Lower lobe of right lung (tissue), 2 donors: ENCODE results near the gene NRM. TPM values are rescaled to one million over a fixed set of nuclear protein-coding genes. Genes with fewer than 3 reads are reported as not detected.
A peak's percentile ranks its signal among the peaks of the same experiment; 100 is the strongest.

Experiments
- ATAC-seq, 2 donors: fragments of 200-7000 bp; cut with Tn5 transposase; one replicate each; pipeline ENCODE4 v1.9.1; 2020 to 2022; ENCODE audit warnings: mild to moderate bottlenecking in 2 of 2, moderate library complexity in 2 of 2
- DNase-seq: peaks from one replicate; pipeline ENCODE4 v3.0.0-alpha.2; 2020
- H3K27ac ChIP-seq: fragments of 200-600 bp; one replicate; pipeline ENCODE4 v1.8.0; 2022
- H3K27me3 ChIP-seq: fragments of 200-600 bp; one replicate; pipeline ENCODE4 v1.8.0; 2022; ENCODE audit warnings: low read depth
- H3K36me3 ChIP-seq: fragments of 200-600 bp; one replicate; pipeline ENCODE4 v1.8.0; 2022; ENCODE audit warnings: mild to moderate bottlenecking
- H3K4me1 ChIP-seq: fragments of 200-600 bp; one replicate; pipeline ENCODE4 v1.8.0; 2022
- H3K4me3 ChIP-seq: fragments of 200-600 bp; one replicate; pipeline ENCODE4 v1.8.0; 2022; ENCODE audit warnings: mild to moderate bottlenecking
- H3K9me3 ChIP-seq: fragments of 200-600 bp; one replicate; pipeline ENCODE4 v1.8.0; 2022
- CTCF ChIP-seq: fragments of 200-600 bp; IDR thresholded peaks from one replicate; pipeline ENCODE4 v1.8.0; 2022; ENCODE audit warnings: antibody characterized with exemption, mild to moderate bottlenecking
- intact Hi-C: fragments of 100-400 bp; cut with DNase I; formaldehyde crosslinking; loops from one replicate; pipeline ENCODE4 v1.11.0; 2022
- total RNA-seq: library from RNA; stranded (reverse); fragmentation: NEBNext Ultra II Directional; extraction: Animal tissue kit (Norgen Biotek cat#: 25700); gene quantifications from one replicate; pipeline ENCODE4 v1.2.1, GENCODE V29; 2021
- donor health status: DM: no; HTN: yes; CAD: no; lungs with severe emphysema.

The NRM gene
- total RNA-seq, 1 donor from 2014 or later, result 10.0 TPM

- DNase-seq, result peak; percentile 86
- Histone ChIP-seq H3K27ac (no peak overlapping the region), H3K27me3 (no peaks in the 10 kb centered on the region), H3K4me3 (no peak overlapping the region), H3K36me3 (peaks cover 100% of the 10 kb centered on the region), H3K4me1 (peaks cover 13% of the 10 kb centered on the region), H3K9me3 (no peaks in the 10 kb centered on the region)
- peak; percentile 91 to 93 for ATAC-seq
- intact Hi-C loops, result no loop called here
- peak; percentile 66 for TF ChIP-seq CTCF
Measured at GRCh38 chr6:30730601-30731435, 40.0 kb upstream of the NRM start.

GRCh38 chr6:30727920-30728553 is 37.3 kb upstream of the NRM start:
- Histone ChIP-seq H3K4me3 (no peak overlapping the region), H3K4me1 (peaks cover 18% of the 10 kb centered on the region), H3K9me3 (no peaks in the 10 kb centered on the region), H3K36me3 (peaks cover 100% of the 10 kb centered on the region), H3K27ac (peak overlapping the region; percentile 2), H3K27me3 (no peaks in the 10 kb centered on the region)
- ATAC-seq (no peak), DNase-seq (no peak)
- intact Hi-C loops, result no loop called here
- TF ChIP-seq CTCF, result no peak

GRCh38 chr6:30726506-30727413 is 36.0 kb upstream of the NRM start:
- Histone ChIP-seq H3K4me3 (no peak overlapping the region), H3K4me1 (peaks cover 31% of the 10 kb centered on the region), H3K9me3 (no peaks in the 10 kb centered on the region), H3K36me3 (peaks cover 100% of the 10 kb centered on the region), H3K27me3 (no peaks in the 10 kb centered on the region), H3K27ac (peak overlapping the region; percentile 2)
- intact Hi-C loops, result no loop called here
- TF ChIP-seq CTCF, result no peak
- DNase-seq (no peak), ATAC-seq (no peak)

- ATAC-seq, result no peak
- no peak overlapping the region for H3K4me3 ChIP-seq
- H3K27me3 ChIP-seq, result no peaks in the 10 kb centered on the region
- H3K27ac ChIP-seq, result no peak overlapping the region
- DNase-seq, result no peak
- H3K36me3 ChIP-seq, result peaks cover 92% of the 10 kb centered on the region
- no peak for TF ChIP-seq CTCF
- H3K9me3 ChIP-seq, result no peaks in the 10 kb centered on the region
- H3K4me1 ChIP-seq, result peaks cover 29% of the 10 kb centered on the region
- intact Hi-C loops, result no loop called here
Measured at GRCh38 chr6:30725713-30726505, 35.1 kb upstream of the NRM start.
